Activated gamma-delta T cell (primary cell): ENCODE data around the gene PLGLB1.
"Not testable (repeated sequence)": the region's sequence is repeated elsewhere in the genome, so short reads cannot be mapped to it uniquely, and the experiment has no call there.

ENCODE experiments used
- DNase-seq: peaks from one replicate; lab custom pipeline; 2025; lab: John Stamatoyannopoulos, UW
- total RNA-seq, 2 donors: gene quantifications; one replicate each; lab custom pipeline; 2026; lab: John Stamatoyannopoulos, UW

The PLGLB1 gene
- 2.7 to 4.8 reads per million in 2 donors for total RNA-seq

DNA sequence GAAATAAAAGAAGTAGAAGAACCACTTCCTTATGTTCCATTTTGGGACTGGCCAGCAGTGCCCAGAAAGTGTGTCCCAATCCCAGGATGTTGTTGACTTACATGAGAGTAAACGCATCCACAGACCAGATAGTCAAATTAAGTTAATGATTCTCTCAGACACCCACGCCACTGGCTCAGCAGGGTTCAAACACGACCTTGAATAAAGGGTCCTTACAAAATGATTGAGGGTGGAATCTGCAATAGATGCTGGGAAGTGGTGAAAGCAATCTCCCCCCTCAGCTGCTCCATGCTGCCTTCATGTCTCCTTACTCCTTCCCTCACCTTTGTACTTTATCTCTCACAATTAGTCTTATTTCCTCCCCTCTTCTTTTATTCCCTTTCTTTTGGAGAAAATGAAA is at the start of gene PLGLB1:
PLGLB1 (minus strand) TSS at position 101 of the 400 bp plus-strand sequence; CDS start at position 40, 61 bp downstream.
- not testable (repeated sequence) for DNase-seq

- DNase-seq, result not testable (repeated sequence)
Observed at GRCh38 chr2:87064305-87064704, 42.7 kb upstream of the PLGLB1 start.

DNA sequence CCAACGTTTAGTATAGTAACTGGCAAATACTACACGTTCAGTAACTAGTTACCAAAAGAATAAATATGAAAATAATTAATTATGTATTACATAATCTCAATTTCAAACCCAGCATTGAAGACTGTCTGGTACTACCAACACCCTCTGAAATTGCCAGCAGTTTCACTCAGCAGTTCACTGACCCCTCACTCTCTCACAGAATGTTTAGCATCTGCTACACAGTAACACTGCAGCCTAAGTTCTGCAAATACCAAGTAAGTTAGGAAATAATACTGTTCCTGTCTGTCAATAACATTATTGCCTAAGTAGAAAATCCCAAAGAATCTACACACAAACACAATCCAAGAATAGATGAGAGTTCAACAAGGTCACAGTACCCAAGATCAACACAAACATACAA is 41.8 kb upstream of the PLGLB1 start:
- not testable (repeated sequence) for DNase-seq

DNA sequence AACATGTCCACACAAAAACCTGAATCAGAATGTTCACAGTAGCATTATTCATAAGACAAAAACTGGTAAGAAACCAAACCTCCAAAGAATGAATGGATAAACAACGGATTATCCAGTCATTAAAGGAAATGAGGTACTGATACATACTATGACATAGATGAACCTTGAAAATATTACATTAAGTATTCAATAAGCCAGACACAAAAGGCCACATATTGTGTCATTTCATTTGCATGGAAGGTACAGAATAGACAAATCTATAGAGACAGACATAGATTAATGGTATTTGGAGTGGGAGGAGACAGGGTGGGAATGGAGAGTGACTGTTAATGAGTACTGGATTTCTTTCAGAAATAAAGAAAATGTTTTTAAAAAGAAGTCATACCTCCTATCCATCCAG is 39.9 kb upstream of the PLGLB1 start:
- not testable (repeated sequence) for DNase-seq

GRCh38 chr2:87057606-87058005 is 36.0 kb upstream of the PLGLB1 start:
- DNase-seq, result not testable (repeated sequence)

DNA sequence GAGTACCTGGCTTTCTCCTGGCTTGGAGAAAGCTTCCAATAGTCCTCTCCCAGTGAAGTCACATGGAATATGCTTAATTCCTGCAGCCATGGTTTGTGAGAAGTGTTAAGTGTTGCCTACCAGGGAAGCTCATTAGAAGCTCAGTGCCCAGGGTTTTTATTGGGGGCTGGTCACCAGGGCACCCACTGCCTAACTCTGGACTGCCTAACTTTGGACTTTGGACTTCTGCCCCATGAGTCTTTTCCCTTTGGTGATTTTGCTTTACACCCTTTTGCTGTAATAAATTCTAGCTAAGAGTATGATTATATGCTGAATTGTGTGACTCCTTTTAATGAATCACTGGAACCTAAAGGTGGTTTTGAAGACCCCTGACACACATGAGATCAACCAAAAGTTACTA is 35.2 kb upstream of the PLGLB1 start:
- DNase-seq, result not testable (repeated sequence)

DNA sequence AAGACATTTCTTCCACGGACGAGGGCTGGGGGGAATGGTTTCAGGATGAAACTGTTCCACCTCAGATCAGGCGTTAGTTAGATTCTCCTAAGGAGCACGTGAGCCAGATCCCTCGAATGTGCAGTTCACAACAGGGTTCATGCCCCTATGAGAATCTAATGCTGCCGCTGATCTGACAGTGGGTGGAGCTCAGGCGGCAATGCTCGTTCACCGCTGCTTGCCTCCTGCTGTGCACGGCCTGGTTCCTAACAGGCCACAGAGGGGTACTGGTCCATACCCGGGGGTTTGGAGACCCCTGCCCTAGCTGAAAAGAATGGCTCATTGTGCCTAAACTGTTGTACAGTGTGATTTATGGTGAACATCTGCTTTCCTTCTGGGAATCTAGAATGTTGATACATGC is 34.8 kb upstream of the PLGLB1 start:
- not testable (repeated sequence) for DNase-seq

DNA sequence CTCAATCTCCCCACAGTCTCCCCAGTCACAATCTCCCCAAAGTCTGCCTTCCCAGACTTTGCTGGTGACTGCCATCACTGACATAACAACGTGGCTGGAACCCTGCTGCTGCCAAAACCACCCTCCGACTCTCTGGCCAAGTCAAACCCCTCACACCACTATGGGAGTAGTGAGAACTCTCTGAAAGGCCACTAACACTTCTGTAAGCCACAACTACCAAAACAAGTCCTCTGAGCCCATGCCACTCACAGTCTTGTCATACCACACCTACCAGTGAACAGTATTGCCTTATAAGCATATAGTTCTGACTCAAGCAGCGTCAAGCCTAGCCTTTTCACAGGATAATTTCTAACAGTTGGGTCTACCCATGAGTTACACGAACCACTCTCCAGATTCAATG is 32.7 kb upstream of the PLGLB1 start:
- not testable (repeated sequence) for DNase-seq

DNA sequence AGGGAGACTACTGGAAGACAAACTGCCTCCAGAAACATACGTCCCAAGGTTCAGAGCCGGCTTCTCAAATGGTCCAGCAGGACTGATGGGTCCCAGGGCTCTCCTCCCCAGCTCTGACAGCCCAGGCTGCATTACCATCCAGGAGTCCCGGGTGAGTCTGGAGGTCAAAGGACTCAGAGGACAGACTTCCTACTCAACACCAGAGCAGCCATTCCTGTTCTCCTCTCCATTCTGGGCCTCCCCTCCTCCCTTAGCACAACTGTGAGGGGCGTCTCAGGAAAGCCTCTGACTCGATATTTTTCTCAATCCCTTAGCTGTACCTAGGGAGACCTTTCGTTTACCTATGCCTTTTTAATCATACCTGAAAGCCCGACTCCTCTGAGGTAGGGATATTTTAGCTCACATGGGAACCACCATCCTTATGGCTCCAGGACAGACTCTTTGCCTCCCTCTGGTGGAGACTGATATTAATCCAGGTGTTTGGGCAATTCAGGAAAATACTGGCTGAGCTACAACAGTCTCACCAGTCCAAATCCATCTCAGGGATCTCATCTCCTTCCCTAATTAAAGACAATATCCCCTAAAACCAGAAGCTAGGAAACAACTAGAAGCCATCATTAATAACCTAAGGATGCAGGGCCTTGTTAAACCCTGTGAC is 19.8 kb upstream of the PLGLB1 start:
- not testable (repeated sequence) for DNase-seq

DNA sequence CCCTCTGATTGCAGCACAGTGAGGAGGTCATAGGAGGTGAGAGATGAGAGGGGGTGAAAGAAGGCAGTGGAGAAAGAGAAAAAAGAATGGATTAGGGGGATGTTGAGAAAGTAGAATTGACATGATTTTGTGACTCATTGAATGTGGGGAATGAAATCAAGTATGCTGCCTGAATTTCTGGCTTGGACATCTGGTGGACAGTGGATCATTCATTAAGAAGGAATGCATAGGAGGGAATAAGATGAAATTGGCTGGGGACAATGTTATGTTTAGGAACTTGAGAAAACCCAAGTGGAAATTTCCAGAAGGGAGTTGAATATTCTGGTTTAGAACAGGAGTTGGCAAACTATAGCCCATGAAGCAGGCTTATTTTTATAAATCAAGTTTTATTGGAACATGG is 7.0 kb upstream of the PLGLB1 start:
- DNase-seq, result not testable (repeated sequence)

DNA sequence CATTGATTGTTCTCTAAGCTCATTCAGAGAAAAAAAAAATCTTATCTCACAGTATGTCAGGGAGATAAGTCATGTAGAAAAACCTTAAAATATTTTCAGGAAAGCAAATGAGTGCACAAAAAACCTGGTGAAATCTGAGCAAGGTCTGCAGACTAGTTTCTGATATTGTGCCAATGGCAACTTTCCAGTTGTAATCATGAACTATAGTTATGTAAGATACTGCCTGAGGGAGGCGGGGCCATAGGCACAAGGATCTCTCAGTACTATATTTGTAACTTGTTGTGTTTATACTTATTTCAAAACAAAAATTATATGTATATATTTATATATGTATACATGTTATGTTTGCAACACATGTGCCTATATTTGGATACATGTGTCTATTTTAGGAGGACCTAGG is 5.2 kb upstream of the PLGLB1 start:
- DNase-seq, result not testable (repeated sequence)

DNA sequence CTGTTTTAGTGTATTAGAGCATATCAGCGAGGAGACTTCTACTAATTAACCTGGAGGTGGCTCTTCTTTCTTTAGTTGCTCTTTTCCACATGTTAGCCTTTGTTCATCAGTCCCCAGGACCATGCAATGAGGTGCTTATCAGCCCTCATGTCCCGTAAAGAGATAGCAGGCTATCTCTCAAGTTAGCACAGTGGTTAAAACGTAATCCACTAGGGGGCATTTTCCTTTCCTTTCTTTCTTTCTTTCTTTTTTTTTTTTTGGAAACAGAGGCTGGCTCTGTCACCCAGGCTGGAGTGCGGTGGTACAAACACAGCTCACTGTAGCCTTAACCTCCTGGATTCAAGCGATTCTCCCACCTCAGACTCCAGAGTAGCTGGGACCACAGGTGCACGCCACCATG is 4.3 kb upstream of the PLGLB1 start:
- DNase-seq, result not testable (repeated sequence)

DNA sequence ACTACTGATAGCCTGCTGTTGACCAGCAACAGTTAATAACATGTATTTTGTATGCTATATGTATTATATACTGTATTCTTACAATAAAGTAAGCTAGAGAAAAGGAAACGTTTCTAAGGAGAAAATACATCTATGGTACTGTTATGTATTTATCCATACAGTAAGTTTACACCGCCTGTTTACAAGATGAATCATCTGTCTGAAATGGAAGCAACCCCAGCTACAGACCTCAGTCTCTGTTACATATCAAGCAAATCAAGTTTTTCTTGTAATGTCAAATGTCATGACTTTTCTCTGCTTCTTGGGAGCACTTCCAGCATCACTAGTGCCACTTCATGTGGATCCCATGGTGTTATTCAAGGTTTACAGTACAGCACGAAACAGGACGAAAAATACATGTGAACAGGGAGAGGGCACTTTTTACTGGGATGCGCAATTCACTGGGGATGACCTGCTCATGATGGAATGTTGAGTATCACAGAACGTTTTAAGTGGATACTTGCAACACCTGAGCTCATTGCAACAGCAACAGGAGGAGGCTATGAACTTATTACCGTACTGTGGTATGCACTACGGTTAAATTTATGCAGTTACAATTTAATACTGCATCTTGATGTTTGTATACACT is 2.5 kb upstream of the PLGLB1 start:
- not testable (repeated sequence) for DNase-seq

DNA sequence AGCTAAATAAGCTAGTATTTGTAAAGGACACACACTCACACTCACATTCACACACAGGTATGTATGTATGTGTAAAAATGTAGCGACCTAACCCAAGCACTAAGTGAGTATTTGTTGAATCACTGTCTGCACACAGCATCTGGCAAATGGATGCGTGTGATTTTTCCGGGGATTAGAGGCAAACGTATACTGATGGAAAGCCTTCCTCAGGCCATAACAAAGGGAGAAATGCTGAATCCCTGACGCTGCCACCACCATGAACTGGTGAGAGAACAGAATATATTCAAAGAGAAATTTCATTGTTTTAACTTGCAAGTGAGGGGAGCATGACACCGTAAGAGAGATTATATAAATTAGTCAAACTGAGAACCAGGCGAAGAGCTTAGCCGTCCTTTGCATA is 601 bp downstream of the PLGLB1 start:
- not testable (repeated sequence) for DNase-seq

DNA sequence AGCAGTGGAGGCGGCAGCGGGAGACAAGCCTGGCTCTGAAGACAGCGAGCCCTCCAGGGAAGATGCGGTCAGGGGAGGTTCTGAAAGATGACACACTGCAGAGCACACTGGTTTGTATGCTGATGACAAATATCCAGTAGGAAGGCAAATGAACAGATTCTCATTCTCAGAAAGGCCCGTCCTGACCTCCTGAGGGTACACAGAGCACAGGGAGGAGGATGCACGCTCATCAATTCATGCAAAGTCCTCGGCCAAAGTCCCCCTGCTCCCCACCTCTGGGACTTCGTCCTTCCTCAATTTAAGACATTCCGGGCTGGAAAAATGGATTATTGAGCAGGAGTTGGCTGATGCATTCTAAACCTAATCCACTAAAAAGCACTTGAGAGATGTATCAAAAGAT is 2.6 kb downstream of the PLGLB1 start:
- DNase-seq, result not testable (repeated sequence)

DNA sequence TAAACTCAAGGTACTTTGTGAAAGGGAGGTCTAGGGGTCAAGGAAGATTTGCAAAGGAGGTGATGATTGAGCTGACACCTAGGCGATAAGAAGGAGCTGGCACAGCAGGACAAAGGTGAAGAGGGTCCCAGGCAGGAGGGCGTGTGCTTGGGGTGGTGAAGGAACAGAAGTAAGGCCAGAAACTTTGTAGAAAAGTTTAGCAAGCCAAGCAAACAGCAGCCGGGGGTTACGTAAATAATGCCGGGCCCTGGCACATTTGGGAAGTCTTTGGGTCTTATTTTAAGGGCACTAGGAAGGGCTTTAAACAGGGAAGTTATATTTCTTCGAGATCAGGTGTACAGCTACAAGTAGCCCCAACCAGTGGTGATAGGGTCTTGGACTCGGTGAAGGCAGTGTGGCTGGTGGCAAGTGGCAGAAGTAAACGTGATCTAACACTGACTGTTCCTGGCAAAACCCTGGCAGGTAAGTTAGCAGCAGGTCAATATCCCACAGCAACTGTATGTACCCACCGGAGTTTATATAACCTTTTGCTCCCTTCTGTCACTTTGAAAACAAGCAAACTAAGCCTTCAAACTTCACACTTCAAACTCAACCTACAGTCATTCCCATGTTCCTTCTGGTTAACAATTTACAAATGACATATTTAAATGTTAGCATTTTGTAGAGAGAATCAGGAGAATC is 7.0 kb downstream of the PLGLB1 start:
- not testable (repeated sequence) for DNase-seq

DNA sequence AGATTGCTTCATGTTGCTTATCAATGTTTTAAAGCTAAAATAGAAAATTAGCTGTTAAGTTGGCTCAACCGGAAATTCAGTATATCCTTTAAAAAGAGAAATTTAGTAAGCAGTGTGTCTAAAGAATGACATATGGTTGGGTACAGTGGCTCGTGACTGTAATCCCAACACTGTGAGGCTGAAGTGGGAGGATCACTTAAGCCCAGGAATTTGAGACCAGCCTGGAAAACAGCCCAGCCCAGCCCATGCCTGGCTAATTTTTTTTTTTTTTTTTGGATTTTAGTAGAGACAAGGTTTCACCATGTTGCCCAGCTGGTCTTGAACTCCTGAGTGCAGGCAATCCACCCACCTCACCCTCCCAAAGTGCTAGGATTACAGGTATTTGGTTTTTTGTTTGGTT is 17.2 kb downstream of the PLGLB1 start:
- DNase-seq, result not testable (repeated sequence)
